GM18858 (cell line): ENCODE results near the gene SDK2.

Experiments used
- ATAC-seq: cut with Tn5 transposase; IDR thresholded peaks from one replicate; pipeline ENCODE4 v1.9.1; 2021; ENCODE audit not compliant: unreplicated experiment

The SDK2 gene

DNA sequence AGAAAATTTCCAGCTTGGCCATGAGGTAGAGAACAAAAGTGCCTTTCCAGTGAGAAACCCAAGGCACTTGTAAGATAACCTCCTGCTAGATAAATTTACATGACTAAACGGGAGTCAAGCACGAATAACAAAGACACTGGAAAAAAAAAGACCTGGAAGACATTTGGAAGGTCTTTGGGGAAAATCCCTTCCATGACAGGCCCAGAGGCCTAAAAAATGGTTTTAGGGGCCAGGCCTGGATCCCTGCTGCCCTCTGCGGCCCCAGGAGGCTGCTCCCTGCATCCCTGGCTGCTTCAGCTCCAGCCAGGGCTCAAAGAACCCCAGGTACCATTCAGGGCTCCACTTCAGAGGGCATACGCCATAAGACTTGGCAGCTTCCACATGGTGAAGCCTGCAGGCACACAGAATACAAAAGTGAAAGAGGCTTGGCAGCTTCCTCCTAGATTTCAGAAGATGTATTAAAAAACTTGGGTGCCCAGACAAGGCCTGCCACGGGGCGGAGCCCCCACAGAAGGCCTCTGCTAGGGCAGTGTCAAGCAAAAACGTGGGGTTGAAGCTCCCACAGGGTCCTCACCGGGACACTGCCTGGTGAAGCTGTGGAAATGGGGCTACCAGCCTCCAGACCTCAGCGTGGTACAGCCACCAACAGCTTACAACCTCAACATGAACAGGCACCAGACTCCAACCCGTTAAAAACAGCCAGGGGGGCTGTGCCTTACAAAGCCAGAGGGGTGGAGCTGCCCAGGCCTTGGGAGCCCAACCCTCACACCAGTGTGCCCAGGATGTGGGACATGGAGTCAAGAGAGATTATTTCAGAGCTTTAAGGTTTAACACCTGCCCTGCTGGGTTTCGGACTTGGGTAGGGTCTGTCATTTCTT, 77.1 kb downstream of the SDK2 start:
- no peak for ATAC-seq

DNA sequence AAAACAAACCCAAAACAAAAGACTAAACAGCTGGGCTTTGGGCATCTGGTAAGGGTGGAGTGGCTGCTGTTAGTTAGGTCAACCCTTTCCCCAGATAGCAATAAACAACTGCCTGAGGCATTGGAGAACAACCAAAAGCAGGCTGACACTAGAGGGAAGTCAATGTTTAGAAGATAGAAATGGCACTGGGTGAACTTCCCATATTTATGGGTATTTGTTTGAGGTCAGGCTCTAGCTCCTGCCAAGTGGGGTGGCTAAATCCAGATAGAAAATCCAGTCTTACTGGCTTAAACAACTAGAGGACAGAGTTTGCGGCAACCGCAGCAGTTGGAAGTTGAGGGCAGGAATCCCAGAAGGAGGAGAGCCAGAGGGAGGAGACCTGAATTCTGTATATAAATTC, 79.4 kb downstream of the SDK2 start:
- ATAC-seq, result no peak

DNA sequence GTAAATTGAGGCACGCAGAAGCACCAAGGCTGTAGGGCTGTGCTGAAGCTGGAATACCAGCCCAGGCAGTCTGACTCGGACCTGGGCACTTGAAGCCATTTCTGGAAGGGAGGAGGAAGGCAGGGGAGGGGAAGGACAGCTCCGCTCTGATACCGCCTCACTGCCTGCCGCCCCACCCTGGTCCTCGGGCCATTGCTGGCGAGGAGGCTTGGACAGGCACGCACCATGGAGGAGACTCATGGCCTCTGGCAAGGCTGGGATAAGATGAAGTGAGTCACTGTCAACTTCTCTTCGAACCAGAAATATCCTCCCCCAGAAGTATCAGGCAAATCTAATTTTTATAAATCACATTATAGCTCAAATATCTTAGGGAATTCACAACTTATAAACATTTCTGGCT, 81.3 kb downstream of the SDK2 start:
- ATAC-seq, result no peak

DNA sequence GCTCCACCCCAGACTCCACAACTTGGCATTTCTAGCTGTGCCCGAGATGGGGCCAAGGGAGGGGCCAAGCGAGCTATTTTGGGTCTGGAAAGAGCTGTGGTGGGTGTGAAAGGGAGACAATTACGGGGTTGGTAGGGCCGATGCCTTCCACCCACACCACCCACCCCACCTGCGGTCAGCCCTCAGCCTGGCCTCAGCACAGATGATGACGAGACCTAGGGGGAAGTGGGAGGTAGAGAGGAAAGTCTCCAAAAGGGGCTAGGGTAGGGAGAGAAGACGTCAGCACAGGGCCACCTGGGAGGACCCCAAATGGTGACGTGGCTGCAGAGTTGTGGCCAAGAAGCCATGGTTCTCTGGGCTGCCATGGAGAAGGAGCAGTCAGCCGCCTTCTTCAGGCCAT, 83.1 kb downstream of the SDK2 start:
- ATAC-seq, result no peak

DNA sequence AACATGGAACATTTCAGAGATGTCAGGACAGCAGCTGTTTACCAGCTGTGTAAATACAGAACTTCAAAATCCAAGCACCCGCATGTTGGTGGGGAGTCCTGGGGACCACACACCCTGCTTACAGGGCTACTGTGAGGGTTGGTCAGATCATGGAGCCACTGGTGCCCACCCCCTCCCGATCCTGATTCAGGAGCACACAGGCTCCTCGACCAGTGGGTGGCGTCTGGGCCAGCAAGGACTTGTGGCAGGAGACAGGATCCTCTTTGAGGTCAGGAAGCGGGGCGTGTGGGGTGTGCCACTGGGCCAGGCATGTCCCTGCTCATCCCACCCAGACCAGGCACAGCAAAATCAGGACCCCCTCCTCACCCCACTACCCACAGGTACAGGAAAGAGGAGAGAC, 83.6 kb downstream of the SDK2 start:
- no peak for ATAC-seq

DNA sequence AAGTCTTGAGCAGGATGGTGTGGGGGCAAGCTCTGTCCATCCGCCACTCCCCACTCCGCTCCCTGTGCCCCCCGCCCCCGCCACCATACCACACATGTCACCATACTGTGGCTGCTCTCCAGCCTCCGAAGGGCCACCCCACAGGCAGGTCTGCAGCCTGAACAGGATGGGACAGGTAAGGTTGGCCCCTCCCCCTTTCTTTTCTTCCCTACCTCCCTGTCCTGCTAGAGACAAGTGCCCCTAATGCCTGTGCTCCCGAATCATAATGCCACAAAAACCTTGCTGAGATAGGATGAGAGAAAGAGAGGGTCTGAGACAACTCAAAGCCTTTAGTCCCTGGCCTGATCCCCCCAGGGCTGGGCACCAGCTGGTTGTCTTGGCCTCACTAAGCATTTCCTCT, 84.7 kb downstream of the SDK2 start:
- ATAC-seq, result no peak

DNA sequence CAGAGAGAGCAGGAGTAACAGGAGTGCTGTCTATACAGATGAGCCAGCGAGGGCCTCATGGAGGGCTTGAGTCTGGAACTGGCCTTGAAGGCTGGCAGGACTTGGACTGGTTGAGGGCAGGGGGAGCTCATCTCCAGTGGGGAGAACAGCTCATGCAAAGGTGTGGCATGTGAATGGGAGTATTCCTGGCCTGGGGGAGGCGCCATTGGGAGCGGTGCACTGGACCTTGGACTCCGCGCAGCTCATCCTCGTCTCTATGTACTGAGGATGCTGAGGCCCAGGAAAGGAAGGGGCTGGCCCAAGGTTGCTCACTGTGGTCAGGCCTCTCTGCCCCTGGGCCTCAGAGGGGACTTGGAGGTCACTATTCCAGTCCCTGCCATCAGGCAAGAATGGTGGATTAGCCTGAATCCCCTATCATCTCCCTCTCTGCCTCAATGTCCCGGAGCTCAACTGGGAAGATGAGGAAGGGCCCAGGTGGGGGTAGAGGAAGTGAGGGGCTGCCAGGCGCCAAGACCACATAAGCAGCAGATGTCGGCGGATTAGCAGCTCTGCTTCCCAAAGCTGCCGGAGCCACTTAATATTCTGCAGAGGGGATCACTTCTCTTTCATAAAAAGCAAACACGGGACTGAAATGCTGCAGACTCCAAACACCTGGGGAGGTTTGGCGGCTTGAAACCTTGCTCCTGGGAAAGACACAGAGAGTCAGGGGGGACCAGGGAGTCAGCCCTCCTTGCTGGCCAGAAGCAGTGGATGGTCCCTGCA, 88.9 kb downstream of the SDK2 start:
- ATAC-seq, result no peak

DNA sequence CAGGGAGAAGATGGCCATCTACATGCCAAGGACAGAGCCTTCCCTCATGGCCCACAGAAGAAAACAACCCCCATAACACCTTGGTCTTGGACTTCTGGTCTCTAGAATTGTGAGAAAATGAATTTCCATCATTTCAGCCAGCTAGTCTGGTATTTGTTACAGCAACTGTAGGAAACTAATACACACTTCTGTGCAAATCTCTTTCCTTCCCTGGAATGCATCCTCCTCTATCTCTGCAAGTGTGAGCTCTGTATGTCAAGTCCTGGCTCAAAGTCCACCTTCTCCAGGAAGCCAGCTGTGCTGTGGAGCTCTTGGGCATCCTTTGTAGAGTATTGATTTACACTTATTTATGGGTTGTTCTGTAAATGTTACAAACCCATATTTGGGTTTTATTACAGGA, 89.7 kb downstream of the SDK2 start:
- ATAC-seq, result no peak

DNA sequence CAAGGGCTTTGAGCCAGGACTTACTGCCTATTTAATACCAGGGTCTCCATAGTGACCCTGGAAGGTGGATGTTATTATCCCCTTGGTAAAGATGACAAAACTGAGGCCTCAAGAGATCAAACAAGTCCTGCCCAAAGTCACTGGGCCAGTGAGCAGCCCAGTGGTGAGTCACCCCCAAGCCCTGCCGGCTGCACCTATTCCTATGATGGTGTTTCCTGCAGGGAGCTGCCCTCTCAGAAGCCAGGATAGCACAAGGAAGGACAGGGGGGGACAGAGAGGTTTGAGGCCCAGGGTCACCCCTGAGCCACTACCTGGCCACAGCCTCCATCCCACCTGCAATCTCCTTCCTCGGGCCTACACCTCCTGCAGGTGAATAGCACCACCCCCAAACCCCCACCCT, 90.9 kb downstream of the SDK2 start:
- ATAC-seq, result no peak

DNA sequence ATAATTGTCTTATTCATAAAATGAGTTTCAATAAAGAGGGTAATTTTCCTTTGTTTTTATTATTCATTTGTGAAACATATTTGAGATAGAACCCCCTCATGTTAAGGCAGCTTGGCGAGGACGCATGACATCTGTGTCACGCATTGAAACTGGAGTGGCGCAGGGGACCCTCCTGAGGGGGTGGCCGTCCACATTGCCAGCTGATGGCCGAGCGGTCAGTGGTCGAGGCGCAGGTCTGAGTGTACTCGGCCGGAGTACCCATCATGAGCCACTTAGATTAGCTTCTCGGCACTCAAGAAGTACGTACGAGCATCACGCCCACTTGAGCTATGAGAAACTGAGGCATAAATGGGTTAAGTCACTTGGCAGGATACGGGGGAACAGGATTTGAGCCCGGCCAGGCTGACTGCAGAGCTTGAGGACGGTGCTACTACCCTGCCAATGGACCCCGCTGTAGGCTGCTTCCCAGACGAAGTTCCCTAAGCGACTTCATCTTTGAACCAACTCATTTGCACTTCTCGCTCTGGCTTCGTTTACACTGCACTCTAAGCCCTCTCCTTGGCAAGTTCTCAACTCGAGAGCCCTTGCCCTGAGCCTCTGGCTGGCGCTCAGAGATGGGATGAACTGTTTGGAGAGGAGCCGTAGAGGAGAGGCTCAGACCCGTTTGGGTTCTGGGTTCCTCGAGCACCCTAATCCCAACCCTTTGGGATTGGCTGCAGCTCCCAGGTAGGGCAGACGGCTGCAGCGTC, 91.8 kb downstream of the SDK2 start:
- no peak for ATAC-seq

DNA sequence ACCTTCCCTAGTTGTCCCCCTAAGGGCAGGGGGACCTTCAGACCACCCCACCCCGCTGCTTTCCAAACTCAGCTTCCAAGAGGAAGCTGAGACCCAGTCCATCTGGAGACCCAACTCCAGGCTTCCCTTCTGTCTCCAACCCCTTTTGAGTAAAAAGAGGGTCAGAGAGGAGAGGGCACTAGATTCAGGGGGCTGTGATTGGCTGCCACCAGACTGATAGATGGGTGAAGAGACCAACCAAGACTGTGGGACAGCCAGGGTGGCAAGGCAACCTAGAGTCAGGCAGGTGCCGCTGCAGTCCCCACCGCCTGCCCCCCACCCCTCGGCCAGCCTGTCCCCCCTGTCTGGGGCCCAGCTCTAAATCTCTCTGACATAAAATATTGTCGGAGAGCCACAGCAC, 92.5 kb downstream of the SDK2 start:
- ATAC-seq, result no peak

DNA sequence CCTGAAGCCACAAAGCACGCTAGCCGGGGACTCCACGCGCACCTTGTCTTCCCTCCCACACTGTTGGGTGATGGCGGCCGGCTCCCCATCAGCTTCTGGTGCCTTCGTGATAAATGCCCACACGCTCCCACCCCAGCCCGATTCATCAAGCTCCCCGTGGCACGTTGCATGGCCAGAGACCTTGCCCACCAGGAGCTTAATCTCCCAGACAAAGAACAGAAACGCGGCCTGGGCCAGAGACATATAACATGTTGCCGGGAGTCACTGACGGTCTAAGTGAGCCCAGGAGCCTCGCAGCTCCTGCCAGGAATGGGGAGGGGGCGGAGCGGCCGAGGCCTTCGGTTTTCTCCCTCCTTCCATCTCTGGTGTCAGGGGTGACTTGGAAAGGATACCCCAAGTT, 93.1 kb downstream of the SDK2 start:
- no peak for ATAC-seq

DNA sequence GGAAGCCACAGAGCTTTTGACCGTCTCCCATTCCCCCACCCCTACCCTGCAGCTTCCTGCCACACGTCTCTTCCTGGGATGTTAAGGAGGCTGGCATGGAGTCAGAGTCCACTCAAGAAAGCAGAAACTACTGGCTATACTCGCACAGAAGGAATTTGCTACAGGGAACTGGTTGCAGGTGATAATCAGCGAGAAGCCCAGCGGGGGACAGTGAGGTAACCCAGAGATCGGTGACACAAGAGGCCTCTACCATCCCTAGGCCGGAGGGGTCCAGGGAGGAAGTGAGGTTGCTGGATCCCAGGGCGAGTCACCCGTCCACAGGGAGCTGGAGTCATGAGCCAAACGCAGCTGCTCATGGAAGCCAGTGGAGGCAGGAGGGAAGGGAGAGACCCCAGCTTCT, 93.7 kb downstream of the SDK2 start:
- ATAC-seq, result no peak

DNA sequence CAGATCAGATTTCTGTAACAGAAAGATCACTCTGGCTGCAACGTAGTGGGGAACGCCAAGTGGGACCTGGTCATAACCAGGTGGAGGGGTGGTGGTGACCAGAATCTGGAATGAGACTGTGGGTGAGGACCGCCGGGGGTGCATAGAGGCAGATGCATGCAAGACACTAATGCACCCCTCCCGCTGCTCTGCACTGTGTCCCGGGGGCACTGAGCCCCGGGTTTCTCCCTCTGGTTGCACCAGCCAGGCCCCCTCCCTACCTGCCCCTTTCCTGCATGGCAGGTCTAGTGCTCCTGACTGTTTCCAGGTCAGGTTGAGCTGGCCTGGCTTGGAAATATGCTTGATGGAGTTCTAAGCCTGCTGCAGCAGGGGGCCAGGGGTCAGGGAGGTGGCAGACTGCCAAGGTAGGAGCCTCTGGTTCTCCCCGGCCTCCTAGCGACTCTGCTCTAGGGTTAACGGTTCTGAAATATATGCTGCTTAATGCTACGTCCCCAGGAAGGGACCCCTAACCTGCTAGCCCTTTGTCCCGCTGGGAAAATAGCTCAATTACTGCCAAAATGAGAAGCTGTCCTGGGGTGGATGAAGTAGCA, 94.3 kb downstream of the SDK2 start:
- ATAC-seq, result no peak

DNA sequence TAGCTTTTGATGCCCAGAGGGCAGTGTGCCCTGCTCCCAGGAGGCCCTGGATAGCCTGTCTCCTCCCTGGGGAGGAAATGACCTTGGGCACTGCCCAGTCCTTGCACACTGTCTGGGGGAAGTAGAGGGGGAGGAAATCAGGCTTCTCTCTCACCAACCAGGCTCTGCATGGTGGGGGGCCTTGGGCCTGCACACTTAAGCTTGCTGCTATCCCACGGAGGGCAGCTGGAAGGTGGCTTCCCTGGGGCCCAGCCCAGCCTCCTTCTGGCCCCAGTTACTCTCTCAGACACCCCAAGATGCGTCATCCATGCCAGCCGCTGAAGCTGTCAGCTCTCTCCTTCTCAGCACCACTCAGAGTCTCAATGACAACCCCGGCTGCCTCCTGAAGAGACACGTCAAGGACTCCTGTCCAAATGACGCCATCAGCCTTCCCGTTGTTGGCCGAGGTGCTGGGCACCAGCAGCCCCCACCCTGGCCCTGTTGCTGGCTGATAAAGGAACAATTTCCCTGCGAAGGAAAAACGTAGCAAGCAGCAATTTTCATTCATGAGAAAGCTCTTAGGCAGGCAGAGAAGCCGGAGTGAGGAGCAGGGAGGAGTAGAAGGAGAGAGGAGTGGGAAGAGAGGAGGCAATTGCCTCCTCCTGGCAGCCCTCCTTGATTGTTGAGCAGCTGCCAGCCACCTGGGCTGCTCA, 95.5 kb downstream of the SDK2 start:
- ATAC-seq, result no peak

DNA sequence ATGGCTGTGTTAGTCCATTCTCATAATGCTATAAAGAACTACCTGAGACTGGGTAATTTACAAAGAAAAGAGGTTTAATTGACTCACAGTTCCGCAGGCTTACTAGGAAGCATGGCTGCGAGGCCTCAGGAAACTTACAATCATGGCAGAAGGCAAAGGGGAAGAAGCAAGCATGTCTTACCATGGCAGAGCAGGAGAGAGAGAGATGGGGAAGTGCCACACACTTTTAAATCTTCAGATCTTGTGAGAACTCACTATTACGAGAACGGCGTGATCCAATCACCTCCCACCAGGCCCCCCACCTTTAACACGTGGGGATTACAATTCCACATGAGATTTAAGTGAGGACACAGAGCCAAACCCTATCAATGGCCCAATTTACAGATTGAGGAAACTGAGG, 96.5 kb downstream of the SDK2 start:
- ATAC-seq, result no peak

DNA sequence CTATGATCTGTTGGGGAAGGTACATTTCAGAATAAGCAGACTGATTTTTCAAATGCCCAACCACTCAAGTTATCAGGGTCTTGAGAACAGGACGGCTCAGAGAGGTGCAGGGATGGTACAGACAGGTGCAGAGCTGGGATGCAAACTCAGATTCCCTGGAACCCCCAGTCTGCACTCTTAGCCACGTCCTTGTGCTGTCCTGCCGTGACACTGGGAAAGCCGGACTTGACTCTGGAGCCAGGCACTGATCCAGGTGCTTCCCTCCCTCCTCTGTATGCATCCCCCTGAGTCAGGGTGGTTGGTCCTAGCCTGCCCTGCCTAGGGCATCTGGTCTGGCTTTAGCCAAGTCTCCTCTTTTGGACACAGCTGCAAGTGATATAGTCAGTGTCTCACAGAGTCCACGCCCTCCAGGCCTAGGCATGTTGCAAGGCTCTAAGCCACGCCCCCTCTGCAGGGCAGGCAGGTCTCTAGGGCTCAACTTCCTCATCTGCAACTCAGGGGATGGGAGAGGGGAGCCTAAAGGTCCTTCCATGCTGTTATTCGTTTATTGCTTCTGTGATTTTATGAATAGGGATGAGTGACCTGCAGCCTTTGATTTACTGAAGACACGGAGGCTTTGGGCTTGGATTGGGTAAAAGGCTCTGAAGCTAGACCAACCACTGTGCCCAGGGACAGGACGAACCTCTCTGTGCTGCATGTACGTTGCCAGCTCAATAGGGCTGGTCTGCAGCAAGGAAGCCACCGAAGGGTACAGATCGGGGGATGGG, 97.3 kb downstream of the SDK2 start:
- ATAC-seq, result no peak

DNA sequence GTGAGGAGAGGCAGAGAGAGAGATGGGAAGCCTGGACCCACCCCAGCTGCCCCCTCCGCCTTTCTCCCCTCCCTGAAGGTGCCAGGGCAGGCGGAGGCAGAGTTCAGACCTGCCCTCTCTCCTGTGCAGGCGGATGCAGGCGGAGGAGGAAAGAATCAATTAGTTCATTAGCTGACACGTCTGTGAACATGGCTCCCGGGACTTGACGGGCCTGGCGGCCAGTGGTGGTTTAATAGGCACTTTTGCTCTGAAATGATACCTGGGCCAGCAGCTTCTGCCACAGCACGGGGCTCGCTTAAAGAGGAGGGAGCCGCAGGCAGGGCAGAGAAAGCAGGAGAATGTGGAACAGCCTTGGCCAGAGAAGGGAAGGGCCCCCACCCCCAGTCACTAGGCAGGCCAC, 98.1 kb downstream of the SDK2 start:
- no peak for ATAC-seq

DNA sequence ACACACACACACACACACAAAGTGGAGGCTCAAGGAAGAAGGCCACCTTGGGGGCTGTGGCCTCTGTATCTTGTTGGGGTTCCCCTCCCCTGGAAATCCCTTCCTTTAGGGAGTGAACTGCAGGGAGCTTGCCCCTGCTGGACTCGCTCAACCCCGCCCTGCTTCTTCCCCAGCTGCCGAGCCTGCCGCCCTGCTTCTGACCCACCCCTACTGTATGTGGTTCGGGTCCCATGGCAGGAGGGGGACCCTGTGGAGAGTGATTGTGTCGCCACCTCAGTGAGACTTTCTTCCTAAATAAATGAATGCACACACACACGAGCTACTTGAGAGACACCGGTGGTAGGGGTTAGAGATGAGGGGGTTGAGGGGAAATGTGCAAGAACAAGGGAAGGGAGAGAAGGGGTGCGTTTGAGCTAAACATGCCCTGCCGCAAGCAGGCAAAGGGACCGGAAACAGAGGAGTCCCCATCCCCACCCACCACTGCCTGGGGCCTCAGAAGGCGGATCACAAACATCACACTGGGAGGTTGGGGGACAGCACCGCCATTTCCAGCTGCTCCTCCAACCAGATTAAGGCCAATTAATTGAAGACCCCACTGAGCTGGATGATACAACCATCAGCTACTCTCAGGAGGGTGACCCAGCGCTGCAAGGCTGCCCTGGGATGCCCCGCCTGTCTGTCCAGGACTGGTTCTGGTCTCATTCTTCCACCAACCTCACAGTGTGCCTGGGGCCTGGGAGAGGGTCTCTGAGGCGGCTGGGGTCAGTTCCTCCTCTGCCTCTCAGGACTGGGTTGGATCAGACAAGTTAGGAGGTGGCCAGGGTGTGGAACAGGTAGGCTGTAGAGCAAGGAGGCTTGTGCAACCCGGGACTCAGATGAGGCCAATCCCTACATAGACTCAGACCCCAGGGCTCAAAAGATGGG, 98.9 kb downstream of the SDK2 start:
- ATAC-seq, result no peak
